ENCODE data around the gene WNT5B.

GRCh38 chr12:1662761-1663439 is 33.9 kb downstream of the WNT5B start:
- TF ChIP-seq POLR2A (IDR thresholded peaks at IDR 0.05; ENCODE audit: low read depth, low read length) (no peak), PAX5 (IDR thresholded peaks at IDR 0.05; ENCODE audit: insufficient read depth, low read length, severe bottlenecking) (no peak)

Data from GM12891 (cell line).